Right atrium auricular region (tissue), 2 donors: ENCODE results near the gene SCGB1C1. TPM values are rescaled to one million over a fixed set of nuclear protein-coding genes. Genes with fewer than 3 reads are reported as not detected.

Experiments used
- DNase-seq: peaks from one replicate; pipeline ENCODE4 v3.0.0-alpha.2; 2019; ENCODE audit warnings: low spot score
- H3K27ac ChIP-seq, 2 donors: fragments of 200-600 bp; sonication (generic); 1 replicate in 1 of 2; 2 replicates in 1 of 2; pipeline ENCODE4 v1.5.1; 2016 to 2019
- H3K27me3 ChIP-seq, 2 donors: fragments of 200-600 bp; sonication (generic); one replicate each; pipeline versions ENCODE4 v1.5.1 to v1.6.0; 2017 to 2019
- H3K36me3 ChIP-seq: fragments of 200-600 bp; sonication (generic); one replicate; pipeline ENCODE4 v1.5.1; 2016
- H3K4me1 ChIP-seq, 2 donors: fragments of 200-600 bp; sonication (generic); one replicate each; pipeline versions ENCODE4 v1.5.1 to v1.6.0; 2017 to 2019
- H3K4me3 ChIP-seq, 2 donors: fragments of 200-600 bp; sonication (generic); 1 replicate in 1 of 2; 2 replicates in 1 of 2; pipeline ENCODE4 v1.5.1; 2017 to 2019; ENCODE audit warnings: mild to moderate bottlenecking in 1 of 2, moderate library complexity in 1 of 2
- H3K9me3 ChIP-seq, 2 donors: fragments of 200-600 bp; sonication (generic); one replicate each; pipeline ENCODE4 v1.5.1; 2019
- CTCF ChIP-seq, 2 donors: fragments of 200-600 bp; sonication (generic); IDR thresholded peaks; one replicate each; pipeline ENCODE4 v1.5.1; 2019; ENCODE audit warnings: antibody characterized with exemption in 2 of 2
- total RNA-seq, 2 donors: library from RNA; depleted of rRNA; stranded (reverse); fragments of >200 nt; gene quantifications; one replicate each; pipeline ENCODE4 v1.1.0, GENCODE V29; 2016

Gene SCGB1C1
- total RNA-seq, 2 donors from 2014 or later = not detected

DNA sequence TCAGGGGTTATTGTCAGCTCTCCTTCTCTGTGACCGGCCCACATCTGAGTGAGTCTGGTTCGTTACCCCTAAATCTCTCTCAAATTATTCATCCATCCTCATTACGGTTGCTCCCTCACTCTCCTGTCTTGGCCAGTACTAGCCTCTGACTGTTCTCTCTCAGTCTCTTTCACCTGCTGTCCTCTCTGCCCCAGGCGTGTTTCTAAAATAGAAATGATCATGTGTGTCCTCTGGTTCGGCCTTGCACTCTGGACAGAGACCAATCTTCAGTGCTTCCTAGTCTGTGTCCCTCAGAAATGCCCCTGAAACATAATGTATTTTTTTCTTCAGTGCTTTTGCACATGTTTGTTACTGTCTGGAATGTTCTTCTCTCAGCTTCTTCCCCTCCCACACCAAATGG is 48.8 kb downstream of the SCGB1C1 start:
- H3K9me3 ChIP-seq = no peaks in the 10 kb centered on the region
- H3K4me1 ChIP-seq = peaks cover 0 to 23% of the 10 kb centered on the region in 2 donors
- H3K4me3 ChIP-seq = no peak overlapping the region
- no peak for DNase-seq
- H3K27me3 ChIP-seq = no peaks in the 10 kb centered on the region
- peaks cover 51% of the 10 kb centered on the region for H3K36me3 ChIP-seq
- no peak for TF ChIP-seq CTCF (IDR thresholded peaks at IDR 0.05)
- peak overlapping the region; percentile 56 to 60 for H3K27ac ChIP-seq

Other genes starting within 250 kb of the SCGB1C1 start
- 10 to 100 TPM; 20.7 to 25.9 TPM for gene BET1L, start 14.3 kb downstream of the SCGB1C1 start, total RNA-seq
- gene RIC8A, start 14.6 kb downstream of the SCGB1C1 start, total RNA-seq = 100 to 1,000 TPM in 1 of 2 donors, 10 to 100 TPM in 1; 68.0 to 101 TPM
- 10 to 100 TPM; 18.3 to 31.4 TPM for gene SIRT3, start 43.3 kb downstream of the SCGB1C1 start, total RNA-seq
- 10 to 100 TPM; 75.3 to 80.3 TPM for gene PSMD13, start 43.9 kb downstream of the SCGB1C1 start, total RNA-seq
- under 1 TPM; 0.19 to 0.20 TPM for gene NLRP6, start 85.3 kb downstream of the SCGB1C1 start, total RNA-seq
- 1 to 10 TPM; 4.9 to 9.4 TPM for gene PGGHG, start 96.0 kb downstream of the SCGB1C1 start, total RNA-seq
- not detected for gene IFITM5, start 106.4 kb downstream of the SCGB1C1 start, total RNA-seq
- gene IFITM2, start 114.7 kb downstream of the SCGB1C1 start, total RNA-seq = 100 to 1,000 TPM; 120 to 296 TPM
- 100 to 1,000 TPM in 1 of 2 donors, 10 to 100 TPM in 1; 82.3 to 241 TPM for gene IFITM1, start 121.0 kb downstream of the SCGB1C1 start, total RNA-seq
- gene IFITM3, start 127.8 kb downstream of the SCGB1C1 start, total RNA-seq = 100 to 1,000 TPM; 156 to 372 TPM
- under 1 TPM in 1 of 2 donors, not detected in 1; 0.39 TPM for gene B4GALNT4, start 176.4 kb downstream of the SCGB1C1 start, total RNA-seq
- gene PKP3, start 201.1 kb downstream of the SCGB1C1 start, total RNA-seq = 1 to 10 TPM in 1 of 2 donors, under 1 TPM in 1; 0.43 to 1.0 TPM
- gene SIGIRR, start 221.9 kb downstream of the SCGB1C1 start, total RNA-seq = 10 to 100 TPM; 26.6 to 33.3 TPM
- gene ANO9, start 248.9 kb downstream of the SCGB1C1 start, total RNA-seq = under 1 TPM; 0.11 to 0.75 TPM